Neural cell (in vitro differentiated cells): ENCODE measurements around the gene PIGQ. TPM values are rescaled to one million over a fixed set of nuclear protein-coding genes. Genes with fewer than 3 reads are reported as not detected.

ENCODE experiments used
- H2AFZ ChIP-seq: fragments of 200-600, 300-800 bp; sonication (generic), shearing (Covaris generic); 2 replicates; pipeline ENCODE4 v1.6.0; 2014; ENCODE audit warnings: low read depth, mild to moderate bottlenecking, antibody characterized with exemption, low read length, moderate library complexity
- H3F3A ChIP-seq: fragments of 200-600 bp; shearing (Covaris generic); 2 replicates; pipeline ENCODE4 v1.6.1; 2016; ENCODE audit warnings: mild to moderate bottlenecking, moderate library complexity, mixed read lengths, antibody characterized with exemption, low read length; ENCODE audit not compliant: insufficient read depth, poor library complexity, severe bottlenecking
- H3K27ac ChIP-seq: fragments of 200-600, 300-800 bp; sonication (generic), shearing (Covaris generic); 2 replicates; pipeline ENCODE4 v1.5.1; 2014; ENCODE audit warnings: mild to moderate bottlenecking, low read length, moderate library complexity
- H3K27me3 ChIP-seq: fragments of 300-800, 200-600 bp; sonication (generic), shearing (Covaris generic); 2 replicates; pipeline ENCODE4 v1.6.0; 2014; ENCODE audit warnings: mild to moderate bottlenecking, low read depth, low read length, moderate library complexity; ENCODE audit not compliant: insufficient read depth
- H3K36me3 ChIP-seq: fragments of 300-800, 200-600 bp; sonication (generic), shearing (Covaris generic); 2 replicates; pipeline ENCODE4 v1.5.1; 2014; ENCODE audit warnings: mild to moderate bottlenecking, antibody characterized with exemption, low read length, moderate library complexity; ENCODE audit not compliant: insufficient read depth
- H3K4me2 ChIP-seq: fragments of 300-800, 200-600 bp; sonication (generic), shearing (Covaris generic); 2 replicates; pipeline ENCODE4 v1.6.0; 2014; ENCODE audit warnings: mild to moderate bottlenecking, low read length
- H3K4me3 ChIP-seq: fragments of 300-800, 200-600 bp; sonication (generic), shearing (Covaris generic); 2 replicates; pipeline ENCODE4 v1.5.1; 2014; ENCODE audit warnings: mild to moderate bottlenecking, low read length, moderate library complexity
- H3K79me2 ChIP-seq: fragments of 200-600 bp; shearing (Covaris generic); replicated peaks from 2 replicates; pipeline ENCODE4 v1.6.0; 2014; ENCODE audit warnings: mild to moderate bottlenecking, low read length, moderate library complexity; ENCODE audit not compliant: insufficient read depth
- H3K9ac ChIP-seq: fragments of 300-800, 200-600 bp; sonication (generic), shearing (Covaris generic); 2 replicates; pipeline ENCODE4 v1.6.1; 2016; ENCODE audit warnings: mild to moderate bottlenecking, low read length, mixed read lengths
- H3K9me2 ChIP-seq: fragments of 200-600 bp; shearing (Covaris generic); 2 replicates; pipeline ENCODE4 v1.6.1; 2016; ENCODE audit warnings: mild to moderate bottlenecking, low read length, mixed read lengths; ENCODE audit not compliant: insufficient read depth
- H3K9me3 ChIP-seq: fragments of 200-600, 300-800 bp; sonication (generic), shearing (Covaris generic); 2 replicates; pipeline ENCODE4 v1.6.1; 2016; ENCODE audit warnings: mild to moderate bottlenecking, mixed run types, low read length, moderate library complexity, mixed read lengths
- H4K20me1 ChIP-seq: fragments of 200-600 bp; shearing (Covaris generic); 2 replicates; pipeline ENCODE4 v1.6.1; 2016; ENCODE audit warnings: mild to moderate bottlenecking, mixed run types; ENCODE audit not compliant: insufficient read depth
- EP300 ChIP-seq: fragments of 450-650 bp; conservative IDR thresholded peaks from 2 replicates; pipeline ENCODE4 v1.6.1; 2014; ENCODE audit warnings: antibody characterized with exemption, mild to moderate bottlenecking, moderate library complexity; ENCODE audit not compliant: poor library complexity, severe bottlenecking
- EZH2 ChIP-seq: fragments of 200-600, 300-800 bp; shearing (Covaris generic), sonication (generic); IDR thresholded peaks from 2 replicates; pipeline ENCODE4 v1.6.1; 2014; ENCODE audit warnings: antibody characterized with exemption, low read length, borderline replicate concordance, mild to moderate bottlenecking; ENCODE audit not compliant: insufficient read depth, poor library complexity, severe bottlenecking
- MXI1 ChIP-seq: fragments of 450-650 bp; conservative IDR thresholded peaks from 2 replicates; pipeline ENCODE4 v1.6.1; 2014; ENCODE audit warnings: antibody characterized with exemption, mild to moderate bottlenecking; ENCODE audit not compliant: poor library complexity, severe bottlenecking
- POLR2AphosphoS5 ChIP-seq: IDR thresholded peaks from 2 replicates; pipeline ENCODE4 v1.6.1; 2012
- RAD21 ChIP-seq: fragments of 450-650 bp; conservative IDR thresholded peaks from 2 replicates; pipeline ENCODE4 v1.6.1; 2014; ENCODE audit warnings: antibody characterized with exemption, mild to moderate bottlenecking, moderate library complexity
- SMC3 ChIP-seq: fragments of 450-650 bp; conservative IDR thresholded peaks from 2 replicates; pipeline ENCODE4 v1.6.1; 2014; ENCODE audit warnings: antibody characterized with exemption, mild to moderate bottlenecking, moderate library complexity; ENCODE audit not compliant: poor library complexity
- TAF1 ChIP-seq: IDR thresholded peaks from 2 replicates; pipeline ENCODE4 v1.6.1; 2012; ENCODE audit warnings: low read depth
- polyA plus RNA-seq: library from polyadenylated mRNA; depleted of rRNA; stranded (reverse); fragments of >200 nt; gene quantifications from 2 replicates; pipeline ENCODE4 v1.2.3, GENCODE V29; 2014
- TF ChIP-seq, protein P1 (sequence below): fragments of 450-650 bp; IDR thresholded peaks from 2 replicates; pipeline ENCODE4 v1.5.1; 2014; ENCODE audit warnings: antibody characterized with exemption, mild to moderate bottlenecking, moderate library complexity; ENCODE audit not compliant: poor library complexity, severe bottlenecking
- TF ChIP-seq, protein P2 (sequence below): IDR thresholded peaks from 2 replicates; pipeline ENCODE4 v1.6.1; 2012; ENCODE audit warnings: borderline replicate concordance

PIGQ gene
- polyA plus RNA-seq, 1 donor from 2014 or later, result 69.2 TPM

DNA sequence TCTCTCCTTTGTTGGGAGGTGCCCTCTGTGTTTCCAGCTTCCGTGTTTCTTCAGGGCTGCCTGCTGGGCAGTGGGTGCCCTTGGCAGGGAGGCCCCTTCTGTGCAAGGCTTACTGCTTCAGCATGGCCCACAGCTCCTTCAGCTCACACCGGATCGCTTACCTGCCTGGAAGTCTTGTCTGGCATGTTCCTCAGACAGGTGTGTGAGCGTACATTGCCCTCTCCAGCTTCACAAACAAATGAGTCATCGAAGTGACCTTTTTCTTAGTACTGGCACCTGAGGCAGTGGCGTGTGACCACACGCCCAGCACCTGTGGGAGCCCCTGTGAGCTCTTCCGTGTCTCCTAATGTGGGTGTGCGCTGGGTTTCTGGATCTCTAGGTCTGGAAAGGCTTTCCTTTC, 23.6 kb downstream of the PIGQ start:
- no peaks in the 10 kb centered on the region for H3K9me2 ChIP-seq
- H3K9me3 ChIP-seq, result no peaks in the 10 kb centered on the region
- H2AFZ ChIP-seq, result no peak overlapping the region
- H3K9ac ChIP-seq, result no peak overlapping the region
- no peak overlapping the region for H3K27ac ChIP-seq
- H3K4me3 ChIP-seq, result no peak overlapping the region
- H3F3A ChIP-seq, result no peaks in the 10 kb centered on the region
- TF ChIP-seq EP300 (no peak), TAF1 (no peak), RAD21 (no peak), EZH2 (no peak), POLR2AphosphoS5 (no peak), SMC3 (no peak), MXI1 (no peak)
- TF ChIP-seq, protein P1, sequence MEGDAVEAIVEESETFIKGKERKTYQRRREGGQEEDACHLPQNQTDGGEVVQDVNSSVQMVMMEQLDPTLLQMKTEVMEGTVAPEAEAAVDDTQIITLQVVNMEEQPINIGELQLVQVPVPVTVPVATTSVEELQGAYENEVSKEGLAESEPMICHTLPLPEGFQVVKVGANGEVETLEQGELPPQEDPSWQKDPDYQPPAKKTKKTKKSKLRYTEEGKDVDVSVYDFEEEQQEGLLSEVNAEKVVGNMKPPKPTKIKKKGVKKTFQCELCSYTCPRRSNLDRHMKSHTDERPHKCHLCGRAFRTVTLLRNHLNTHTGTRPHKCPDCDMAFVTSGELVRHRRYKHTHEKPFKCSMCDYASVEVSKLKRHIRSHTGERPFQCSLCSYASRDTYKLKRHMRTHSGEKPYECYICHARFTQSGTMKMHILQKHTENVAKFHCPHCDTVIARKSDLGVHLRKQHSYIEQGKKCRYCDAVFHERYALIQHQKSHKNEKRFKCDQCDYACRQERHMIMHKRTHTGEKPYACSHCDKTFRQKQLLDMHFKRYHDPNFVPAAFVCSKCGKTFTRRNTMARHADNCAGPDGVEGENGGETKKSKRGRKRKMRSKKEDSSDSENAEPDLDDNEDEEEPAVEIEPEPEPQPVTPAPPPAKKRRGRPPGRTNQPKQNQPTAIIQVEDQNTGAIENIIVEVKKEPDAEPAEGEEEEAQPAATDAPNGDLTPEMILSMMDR, result no peak
- TF ChIP-seq, protein P2, sequence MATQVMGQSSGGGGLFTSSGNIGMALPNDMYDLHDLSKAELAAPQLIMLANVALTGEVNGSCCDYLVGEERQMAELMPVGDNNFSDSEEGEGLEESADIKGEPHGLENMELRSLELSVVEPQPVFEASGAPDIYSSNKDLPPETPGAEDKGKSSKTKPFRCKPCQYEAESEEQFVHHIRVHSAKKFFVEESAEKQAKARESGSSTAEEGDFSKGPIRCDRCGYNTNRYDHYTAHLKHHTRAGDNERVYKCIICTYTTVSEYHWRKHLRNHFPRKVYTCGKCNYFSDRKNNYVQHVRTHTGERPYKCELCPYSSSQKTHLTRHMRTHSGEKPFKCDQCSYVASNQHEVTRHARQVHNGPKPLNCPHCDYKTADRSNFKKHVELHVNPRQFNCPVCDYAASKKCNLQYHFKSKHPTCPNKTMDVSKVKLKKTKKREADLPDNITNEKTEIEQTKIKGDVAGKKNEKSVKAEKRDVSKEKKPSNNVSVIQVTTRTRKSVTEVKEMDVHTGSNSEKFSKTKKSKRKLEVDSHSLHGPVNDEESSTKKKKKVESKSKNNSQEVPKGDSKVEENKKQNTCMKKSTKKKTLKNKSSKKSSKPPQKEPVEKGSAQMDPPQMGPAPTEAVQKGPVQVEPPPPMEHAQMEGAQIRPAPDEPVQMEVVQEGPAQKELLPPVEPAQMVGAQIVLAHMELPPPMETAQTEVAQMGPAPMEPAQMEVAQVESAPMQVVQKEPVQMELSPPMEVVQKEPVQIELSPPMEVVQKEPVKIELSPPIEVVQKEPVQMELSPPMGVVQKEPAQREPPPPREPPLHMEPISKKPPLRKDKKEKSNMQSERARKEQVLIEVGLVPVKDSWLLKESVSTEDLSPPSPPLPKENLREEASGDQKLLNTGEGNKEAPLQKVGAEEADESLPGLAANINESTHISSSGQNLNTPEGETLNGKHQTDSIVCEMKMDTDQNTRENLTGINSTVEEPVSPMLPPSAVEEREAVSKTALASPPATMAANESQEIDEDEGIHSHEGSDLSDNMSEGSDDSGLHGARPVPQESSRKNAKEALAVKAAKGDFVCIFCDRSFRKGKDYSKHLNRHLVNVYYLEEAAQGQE, result no peak
- H3K36me3 ChIP-seq, result no peaks in the 10 kb centered on the region
- H4K20me1 ChIP-seq, result peaks cover 4% of the 10 kb centered on the region
- H3K79me2 ChIP-seq, result peaks cover 29% of the 10 kb centered on the region
- H3K27me3 ChIP-seq, result no peaks in the 10 kb centered on the region
- no peak overlapping the region for H3K4me2 ChIP-seq

DNA sequence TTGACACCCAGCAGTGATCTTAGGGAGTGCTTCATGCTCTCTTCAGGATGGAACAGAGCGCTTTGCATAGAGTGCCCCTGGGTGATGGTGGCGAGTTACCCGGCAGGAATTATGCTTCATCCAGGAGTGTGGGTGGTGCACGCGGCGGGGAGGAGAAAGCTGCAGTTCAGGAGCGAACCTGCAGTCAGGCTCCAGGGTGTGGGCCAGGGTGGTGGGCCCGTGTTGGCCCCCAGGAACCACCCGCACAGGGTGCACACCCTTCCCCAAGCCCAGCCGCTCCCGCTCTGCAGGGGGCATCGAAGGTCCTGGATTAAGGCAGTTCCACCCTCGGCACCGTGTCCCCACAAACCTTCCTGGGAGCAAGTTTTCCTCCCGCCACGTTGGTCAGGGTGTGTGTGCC, 24.0 kb downstream of the PIGQ start:
- H3K4me3 ChIP-seq, result no peak overlapping the region
- H3K9me2 ChIP-seq, result no peaks in the 10 kb centered on the region
- peaks cover 4% of the 10 kb centered on the region for H4K20me1 ChIP-seq
- no peaks in the 10 kb centered on the region for H3K9me3 ChIP-seq
- no peak overlapping the region for H3K27ac ChIP-seq
- no peak overlapping the region for H3K4me2 ChIP-seq
- H3F3A ChIP-seq, result no peaks in the 10 kb centered on the region
- H3K36me3 ChIP-seq, result peaks cover under 1% of the 10 kb centered on the region
- TF ChIP-seq MXI1 (no peak), TAF1 (no peak), SMC3 (no peak), RAD21 (no peak), EP300 (no peak), EZH2 (no peak), POLR2AphosphoS5 (no peak)
- TF ChIP-seq, protein P2, result no peak
- TF ChIP-seq, protein P1, result no peak
- no peak overlapping the region for H2AFZ ChIP-seq
- no peak overlapping the region for H3K9ac ChIP-seq
- H3K27me3 ChIP-seq, result no peaks in the 10 kb centered on the region
- peaks cover 29% of the 10 kb centered on the region for H3K79me2 ChIP-seq
